GM21423 (cell line): ENCODE data around the gene KLRB1.
A peak's percentile ranks its signal among the peaks of the same experiment; 100 is the strongest.
"Not testable (repeated sequence)": the region's sequence is repeated elsewhere in the genome, so short reads cannot be mapped to it uniquely, and the experiment has no call there.

ENCODE experiments used
- ATAC-seq: cut with Tn5 transposase; IDR thresholded peaks from one replicate; pipeline ENCODE4 v1.9.1; 2021; ENCODE audit warnings: mild to moderate bottlenecking, moderate library complexity; ENCODE audit not compliant: unreplicated experiment

The KLRB1 gene

DNA sequence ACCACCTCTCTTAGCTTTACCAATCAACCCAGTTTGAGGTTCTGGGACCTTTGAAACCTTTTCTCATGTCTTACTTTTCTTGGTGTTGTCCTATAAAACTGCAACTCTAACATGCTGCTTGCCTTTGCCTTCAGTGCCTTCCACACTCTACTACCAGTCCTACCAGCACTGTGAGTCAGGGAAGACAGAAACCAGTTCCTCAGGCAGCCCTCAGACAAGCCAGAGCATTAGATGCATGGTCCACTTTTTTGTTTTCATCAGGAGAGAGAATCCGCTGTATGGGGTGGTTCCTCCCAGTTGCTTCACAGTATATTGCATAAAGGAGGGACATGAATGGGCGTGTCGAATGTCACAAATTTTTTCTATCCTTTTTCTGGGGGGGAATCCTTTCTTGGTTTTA, 17.3 kb upstream of the KLRB1 start:
- ATAC-seq, result no peak

DNA sequence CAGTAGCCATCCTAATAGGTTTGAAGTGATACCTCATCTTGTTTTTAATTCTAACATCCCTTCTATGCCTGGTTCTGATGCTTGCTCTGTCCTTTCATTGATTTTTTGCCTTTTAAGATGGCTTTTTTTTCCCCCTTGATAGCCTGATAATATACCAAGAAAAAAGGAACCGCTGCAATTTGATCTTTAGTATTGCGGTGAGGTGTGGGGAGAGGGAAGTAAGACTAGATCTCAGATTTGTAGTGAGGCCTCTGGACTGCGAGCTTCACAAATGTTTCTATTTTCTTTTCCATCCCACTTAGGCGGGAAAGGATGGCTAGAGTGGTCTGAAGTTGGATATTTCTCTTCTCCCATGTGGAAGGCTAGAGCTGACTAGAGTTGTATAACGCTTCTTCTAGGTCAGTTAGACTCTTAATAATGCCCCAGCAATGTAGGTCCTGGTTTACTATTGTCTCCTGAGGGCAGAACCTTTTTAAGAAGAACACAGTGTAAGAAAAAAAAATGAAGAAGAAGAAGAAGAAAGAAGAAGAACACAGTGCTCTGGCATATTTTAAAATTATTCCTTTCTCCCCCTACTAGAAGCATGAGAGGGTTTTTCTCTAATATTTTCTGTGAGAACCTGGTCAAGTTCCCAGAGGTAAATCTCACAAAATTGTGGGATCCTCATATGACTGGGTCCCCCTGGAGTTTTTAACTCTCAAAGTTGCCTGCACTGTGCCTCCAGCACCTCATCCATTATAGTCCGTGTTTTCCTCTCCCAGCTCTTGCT, 11.9 kb upstream of the KLRB1 start:
- ATAC-seq, result no peak

DNA sequence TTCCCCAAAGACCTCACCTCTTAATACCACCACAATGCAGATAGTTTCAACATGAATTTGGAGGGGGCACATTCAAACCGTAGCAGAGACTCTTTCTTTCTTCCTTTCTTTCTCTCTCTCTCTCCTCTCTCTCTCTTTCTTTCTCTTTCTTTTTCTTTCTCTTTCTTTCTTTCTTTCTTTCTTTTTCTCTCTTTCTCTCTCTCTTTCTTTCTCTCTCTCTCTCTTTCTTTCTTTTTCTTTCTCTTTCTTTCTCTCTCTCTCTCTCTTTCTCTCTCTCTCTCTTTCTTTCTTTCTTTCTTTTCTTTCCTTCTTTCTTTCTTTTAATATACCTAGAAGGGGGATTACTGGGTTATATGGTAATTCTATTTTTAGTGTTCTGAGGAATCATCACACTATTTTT, 11.2 kb upstream of the KLRB1 start:
- not testable (repeated sequence) for ATAC-seq

DNA sequence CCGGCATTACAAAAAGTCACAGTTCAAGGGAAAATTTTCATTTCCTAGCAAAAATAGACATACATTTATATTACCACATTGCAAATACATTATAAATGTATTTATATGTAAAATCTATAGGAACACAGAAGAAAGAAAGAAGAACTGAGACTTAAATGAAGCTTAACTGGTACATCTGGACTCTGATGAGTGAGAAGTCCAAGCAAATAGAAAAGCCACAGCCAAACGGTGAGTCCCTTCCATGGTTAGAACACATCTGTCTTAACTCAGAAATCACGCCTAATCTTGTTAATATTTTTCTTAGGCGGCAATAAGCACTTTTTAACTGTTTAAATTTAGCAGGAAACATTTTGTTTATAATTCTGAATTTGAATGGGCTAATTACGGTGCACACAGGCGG, 9.4 kb upstream of the KLRB1 start:
- ATAC-seq, result no peak

DNA sequence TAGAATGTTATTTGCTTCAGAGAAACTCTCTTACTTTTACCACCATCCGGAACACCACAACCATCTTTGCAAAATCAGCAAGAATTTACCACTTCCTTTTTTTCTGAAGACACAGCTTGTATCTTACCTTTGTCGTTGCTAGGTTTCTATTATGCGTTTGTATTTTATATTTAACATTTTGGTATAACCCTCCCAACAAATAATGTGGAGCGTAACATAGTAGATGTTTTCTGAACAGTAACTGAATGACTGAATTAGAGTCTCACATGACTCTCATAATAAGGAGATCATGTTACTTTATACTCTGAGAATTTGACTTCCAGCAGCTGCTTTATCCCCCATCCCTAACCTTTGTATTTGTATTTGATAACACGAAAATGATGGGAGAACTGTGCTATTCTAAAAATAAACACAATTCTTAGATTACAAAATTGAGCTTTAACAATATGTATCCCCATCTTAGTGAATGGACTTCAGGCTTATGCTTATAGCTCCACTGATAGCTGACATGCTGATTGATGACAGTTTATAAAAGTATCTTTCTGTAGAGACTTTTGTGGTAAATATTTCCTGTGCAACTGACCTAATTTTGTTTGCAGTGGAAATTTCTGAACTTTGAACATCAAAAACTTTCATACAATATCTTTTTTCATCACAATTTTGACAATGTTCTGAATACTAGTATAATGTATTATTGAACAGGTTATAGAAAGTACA, 7.9 kb upstream of the KLRB1 start:
- ATAC-seq, result peak; percentile 74

DNA sequence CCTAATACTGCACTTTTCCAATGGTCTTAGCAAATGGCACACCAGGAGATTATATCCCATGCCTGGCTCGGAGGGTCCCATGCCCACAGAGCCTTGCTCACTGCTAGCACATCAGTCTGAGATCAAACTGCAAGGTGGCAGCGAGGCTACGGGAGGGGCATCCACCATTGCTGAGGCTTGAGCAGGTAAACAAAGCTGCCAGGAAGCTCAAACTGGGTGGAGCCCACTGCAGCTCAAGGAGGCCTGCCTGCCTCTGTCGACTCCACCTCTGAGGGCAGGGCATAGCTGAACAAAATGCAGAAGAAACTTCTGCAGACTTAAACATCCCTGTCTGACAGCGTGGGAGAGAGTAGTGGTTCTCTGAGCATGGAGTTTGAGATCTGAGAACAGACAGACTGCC, 2.9 kb upstream of the KLRB1 start:
- not testable (repeated sequence) for ATAC-seq

DNA sequence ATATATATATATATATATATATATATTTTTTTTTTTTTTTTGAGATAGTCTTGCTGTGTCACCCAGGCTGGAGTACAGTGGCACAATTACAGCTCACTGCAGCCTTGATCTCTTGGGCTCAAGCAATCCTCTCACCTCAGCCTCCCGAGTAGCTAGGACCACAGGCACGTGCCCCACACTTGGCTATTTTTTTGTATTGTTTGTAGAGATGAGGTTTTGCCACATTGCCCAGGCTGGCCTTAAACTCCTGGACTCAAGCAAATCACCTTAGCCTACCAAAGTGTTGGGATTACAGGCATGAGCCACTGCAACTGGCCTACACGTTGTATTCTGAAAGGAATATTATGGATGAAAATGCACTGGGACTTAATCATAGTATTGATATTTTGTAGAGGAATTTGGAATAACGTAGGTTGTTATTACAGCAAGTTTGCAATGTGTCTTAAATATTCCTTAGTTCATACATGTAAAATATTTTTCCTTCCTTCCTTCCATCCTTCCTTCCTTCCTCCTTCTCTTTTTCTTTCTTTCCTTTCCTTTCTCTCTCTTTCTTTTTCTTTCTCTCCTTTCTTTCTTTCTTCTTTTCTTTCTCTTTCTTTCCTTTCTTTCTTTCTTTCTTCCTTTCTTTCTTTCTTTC, 862 bp downstream of the KLRB1 start:
- ATAC-seq, result no peak

DNA sequence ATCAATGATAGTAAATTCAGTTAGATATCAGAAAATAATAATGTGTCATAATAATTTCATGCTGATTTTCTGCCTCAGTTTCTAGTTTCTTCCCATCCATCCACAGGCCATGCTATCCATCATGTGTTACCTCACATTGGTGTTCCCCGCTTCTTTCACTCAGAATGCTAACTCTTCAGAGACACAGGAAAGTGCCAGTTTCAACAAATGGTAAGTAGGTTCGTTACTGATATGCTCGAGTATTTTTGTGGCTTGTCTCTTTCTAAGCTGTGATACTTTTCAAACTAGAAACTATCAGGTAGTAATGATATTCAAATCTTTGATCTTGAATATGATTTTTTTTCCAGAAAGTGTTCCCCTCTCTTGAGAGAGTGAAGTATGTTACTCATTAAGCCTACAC, 1.5 kb downstream of the KLRB1 start:
- ATAC-seq, result no peak

DNA sequence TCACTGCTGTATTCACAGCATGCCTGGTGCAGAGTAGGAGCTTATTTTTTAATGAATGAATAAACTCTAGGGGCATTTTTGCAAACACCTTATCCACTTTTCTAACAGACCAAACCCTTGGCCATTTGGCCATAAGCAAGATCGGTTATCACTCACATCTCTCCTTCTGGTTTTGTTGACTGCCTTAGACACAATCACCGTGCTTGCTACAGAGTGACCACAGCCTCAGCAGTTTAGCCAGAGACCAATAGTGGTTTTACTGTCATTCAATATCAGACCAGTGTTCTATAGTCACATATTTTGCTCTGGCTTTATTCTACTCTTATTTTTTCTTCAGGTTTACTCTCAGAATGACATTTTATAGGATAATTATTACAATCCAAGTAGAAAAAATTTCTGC, 2.2 kb downstream of the KLRB1 start:
- no peak for ATAC-seq

DNA sequence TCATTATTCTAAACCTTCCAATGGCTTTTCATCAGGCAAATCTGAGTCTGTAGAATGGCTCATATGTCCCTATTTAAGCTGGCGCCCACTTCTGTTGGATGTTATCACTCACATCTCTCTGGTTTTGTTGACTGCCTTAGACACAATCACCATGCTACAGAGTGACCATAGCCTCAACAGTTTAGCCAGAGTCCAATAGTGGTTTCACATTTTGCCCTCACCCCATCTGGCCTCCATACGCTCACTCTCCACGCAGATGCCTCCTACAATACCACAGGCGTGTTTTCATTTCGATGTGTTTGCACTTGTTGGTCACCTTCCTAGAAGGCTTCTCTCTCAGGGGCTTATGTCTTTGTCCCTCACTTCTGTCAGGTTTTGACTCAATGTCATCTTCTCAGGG, 3.4 kb downstream of the KLRB1 start:
- no peak for ATAC-seq

DNA sequence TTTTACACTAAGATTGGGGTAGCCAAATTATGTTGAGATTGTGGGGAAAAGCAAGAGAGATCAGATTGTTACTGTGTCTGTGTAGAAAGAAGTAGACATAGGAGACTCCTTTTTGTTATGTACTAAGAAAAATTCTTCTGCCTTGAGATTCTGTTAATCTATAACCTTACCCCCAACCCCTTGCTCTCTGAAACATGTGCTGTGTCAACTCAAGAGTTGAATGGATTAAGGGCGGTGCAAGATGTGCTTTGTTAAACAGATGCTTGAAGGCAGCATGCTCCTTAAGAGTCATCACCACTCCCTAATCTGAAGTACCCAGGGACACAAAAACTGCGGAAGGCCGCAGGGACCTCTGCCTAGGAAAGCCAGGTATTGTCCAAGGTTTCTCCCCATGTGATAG, 7.3 kb downstream of the KLRB1 start:
- ATAC-seq, result not testable (repeated sequence)

DNA sequence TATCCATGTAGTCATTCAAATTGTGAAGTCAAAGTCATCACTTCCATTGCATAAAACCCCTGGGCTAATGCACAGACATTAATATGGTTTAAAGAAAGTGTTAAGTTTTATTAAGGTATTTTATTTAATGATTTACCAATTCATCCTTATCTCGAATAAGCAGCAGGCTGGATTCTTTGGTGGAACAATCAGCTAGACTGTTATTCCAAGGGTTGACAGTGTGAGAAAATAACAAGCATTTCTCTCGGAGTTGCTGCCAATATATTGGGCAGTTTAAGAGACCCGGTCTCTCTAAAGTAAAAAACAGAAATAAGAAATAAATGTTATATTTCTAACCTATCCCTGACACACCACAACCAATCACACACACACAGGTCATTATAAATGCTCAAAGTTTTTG, 9.4 kb downstream of the KLRB1 start:
- no peak for ATAC-seq

DNA sequence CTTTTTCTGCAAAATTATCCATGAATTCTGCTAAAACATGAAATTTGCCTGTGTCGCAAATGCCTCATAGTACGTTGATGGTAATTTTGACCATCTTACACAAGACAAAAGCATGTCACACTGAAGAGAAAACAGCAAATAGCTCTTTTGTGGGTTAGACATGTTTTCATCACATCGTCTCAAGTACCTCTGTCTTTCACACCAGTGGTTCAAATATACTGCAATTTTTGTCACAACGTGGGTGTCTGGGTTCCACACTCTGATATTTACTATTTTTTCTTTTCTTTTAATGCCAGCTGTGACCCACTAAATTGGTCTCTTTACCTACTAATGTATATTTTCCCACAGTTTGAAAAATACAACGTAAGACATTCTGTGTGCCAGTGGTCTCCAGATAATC, 10.4 kb downstream of the KLRB1 start:
- no peak for ATAC-seq

DNA sequence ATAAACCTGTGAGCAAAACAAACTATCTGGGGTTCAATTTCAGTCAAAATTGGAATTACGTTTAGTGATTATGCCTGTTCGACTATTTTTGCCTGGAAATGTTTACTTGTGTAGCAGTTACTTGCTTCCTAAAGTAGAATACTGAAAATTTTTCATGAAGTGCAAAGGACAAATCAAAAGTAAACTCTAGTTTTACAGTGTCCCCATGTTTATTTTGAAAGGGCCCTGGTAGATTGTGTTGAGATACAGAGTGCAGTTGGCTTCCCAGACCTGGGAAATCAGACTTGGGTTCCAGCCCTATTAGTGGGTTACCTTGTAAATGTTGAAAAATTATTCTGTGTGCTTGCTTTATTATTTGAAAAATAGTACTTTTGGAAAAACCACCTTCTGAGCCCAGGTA, 17.3 kb downstream of the KLRB1 start:
- no peak for ATAC-seq

DNA sequence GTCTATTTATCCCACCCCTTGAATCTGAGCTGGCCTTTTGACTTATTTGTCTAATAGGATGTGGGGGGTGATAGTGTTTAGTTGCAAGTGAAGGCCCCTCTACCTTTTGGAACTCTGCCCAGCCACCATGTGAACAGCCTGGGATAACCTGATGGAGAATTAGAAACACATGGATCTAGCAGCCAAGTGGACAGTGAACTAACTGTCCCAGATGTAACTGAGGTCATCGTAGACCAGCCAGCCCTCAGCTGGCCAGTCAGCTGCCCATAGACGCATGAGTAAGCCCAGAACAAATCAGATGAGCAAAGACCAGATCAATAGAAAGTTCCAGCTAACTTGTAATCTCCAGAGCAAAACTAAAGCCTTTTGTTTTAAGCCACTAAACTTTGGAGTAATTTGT, 19.0 kb downstream of the KLRB1 start:
- no peak for ATAC-seq

DNA sequence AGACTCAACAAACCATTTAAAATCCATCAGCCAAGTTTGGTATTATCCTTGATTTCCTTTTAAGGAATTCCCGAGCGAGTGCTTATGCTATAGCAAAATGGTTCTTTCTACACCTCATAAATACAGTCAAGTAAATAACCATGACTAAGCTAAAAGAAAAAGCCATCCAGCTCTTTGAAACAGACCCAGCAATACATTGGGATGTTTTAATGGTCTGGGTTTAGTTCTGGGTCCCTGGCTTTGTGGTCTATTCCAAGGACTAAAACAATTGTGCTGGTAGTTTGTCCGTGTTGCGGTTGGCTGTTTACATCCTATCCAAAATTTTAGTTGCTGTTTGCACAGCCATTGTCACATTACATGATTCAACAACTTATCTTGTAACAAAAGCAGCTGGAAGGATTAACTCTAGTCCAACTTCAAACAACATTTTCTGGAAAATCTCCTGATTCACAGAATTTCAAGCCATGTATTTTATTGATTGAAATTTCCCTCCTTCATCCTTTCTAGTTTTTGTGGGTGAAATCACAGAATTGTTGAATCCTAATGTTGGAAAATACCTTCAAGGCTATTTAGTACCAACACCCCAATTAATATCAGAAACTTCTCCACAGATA, 19.6 kb downstream of the KLRB1 start:
- ATAC-seq, result no peak

DNA sequence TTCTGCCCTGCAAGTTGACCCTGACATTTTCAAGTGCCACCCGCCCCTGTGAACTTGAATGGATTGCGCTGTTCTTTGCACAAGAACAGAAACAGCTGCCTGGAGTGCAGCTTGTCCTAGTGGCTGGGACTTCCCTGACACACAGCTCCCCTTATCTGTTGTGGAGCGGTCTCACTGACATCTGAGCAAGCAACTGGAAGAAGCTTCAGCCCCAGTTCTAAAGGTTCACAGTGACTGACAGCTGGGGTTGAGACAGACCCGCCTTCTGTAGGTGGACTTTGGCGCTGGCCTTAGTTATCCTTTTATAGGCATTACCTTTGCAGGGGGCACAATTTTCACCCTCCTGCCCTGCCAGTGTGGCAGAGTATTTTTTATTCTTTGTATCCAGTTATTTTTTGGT, 30.0 kb downstream of the KLRB1 start:
- not testable (repeated sequence) for ATAC-seq

DNA sequence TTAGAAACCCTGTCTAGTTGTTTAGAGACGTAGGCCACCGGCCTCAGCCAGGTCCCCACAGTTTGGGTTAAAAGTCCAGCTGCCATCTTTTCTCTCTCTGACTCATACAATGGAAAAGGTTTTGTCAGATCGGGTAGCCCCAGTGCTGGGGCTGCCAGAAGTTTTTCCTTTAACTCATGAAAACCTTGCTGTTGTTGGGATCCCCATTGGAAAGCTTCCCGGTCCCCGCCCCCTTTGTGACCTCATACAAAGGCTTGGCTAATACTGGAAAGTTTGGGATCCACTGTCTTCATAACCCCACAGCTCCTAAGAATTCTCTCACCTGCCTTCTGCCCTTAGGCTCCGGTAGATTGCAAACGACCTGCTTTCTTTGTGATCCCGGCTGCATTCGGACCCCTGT, 40.6 kb downstream of the KLRB1 start:
- ATAC-seq, result not testable (repeated sequence)

DNA sequence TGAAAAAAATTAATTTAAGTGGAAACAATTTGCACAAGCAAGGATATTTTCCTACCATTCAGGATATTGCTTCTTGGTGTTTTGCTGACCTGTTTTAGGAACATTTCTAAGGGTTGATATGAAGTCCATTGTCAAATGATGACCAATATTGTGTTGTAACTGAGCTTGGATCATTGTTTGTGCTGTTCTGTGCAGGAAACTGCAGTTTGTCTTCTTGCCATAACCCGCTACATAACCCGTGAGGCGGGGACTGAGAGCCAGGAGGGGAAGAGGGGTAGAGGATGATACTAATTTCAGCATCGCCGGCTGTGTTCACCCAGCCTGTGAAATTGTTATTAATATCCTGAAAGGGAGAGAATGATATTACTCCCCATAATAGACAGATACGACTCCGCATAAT, 41.6 kb downstream of the KLRB1 start:
- not testable (repeated sequence) for ATAC-seq

DNA sequence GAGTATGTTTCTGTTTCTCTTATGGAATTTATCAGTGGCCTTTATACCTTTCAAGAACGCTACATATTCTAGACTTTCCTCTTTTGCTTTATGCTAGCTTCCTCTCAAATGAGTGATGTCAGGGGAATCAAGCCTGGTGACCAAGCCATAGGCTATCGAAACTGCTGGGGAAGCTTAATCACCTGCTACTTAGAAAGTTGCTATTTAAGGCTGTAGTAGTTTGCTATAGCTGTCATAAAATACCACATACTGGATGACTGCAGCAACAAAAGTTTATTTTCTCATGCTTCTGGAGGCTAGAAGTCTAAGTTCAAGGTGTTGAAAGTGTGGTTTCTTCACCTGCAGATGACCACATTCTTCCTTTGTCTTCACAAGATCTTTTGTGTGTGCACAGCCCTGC, 43.3 kb downstream of the KLRB1 start:
- ATAC-seq, result not testable (repeated sequence)

DNA sequence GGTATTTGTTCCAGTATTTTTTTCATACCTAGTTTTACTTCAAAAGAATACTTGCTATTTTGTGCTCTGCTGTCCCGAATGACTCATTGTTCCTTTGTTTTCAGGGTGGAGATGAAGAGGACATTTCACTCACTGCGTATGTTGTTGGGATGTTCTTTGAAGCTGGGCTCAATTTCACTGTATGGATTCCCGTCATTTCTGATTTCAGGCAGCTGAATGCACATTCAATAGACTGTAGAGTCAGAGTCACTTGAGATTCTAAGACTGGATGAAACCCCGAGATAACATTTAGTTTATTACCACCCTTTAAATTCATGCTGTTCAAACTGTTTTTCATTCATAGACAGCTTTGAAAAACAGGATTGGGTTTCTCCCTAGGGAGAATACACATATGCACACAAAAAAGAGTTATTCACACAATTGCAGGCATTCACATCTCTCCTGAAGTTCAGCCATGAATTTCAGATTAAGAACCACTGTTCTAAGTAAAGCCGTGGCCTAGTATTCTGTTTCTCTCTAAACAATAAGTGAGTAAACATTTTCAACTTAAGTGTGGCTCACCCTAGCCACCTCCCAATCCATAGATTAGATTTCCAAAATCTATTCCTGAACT, 44.8 kb downstream of the KLRB1 start:
- not testable (repeated sequence) for ATAC-seq
